GM18520 (cell line): Measurements from ENCODE around the gene CYBC1.

Experiments used
- ATAC-seq: cut with Tn5 transposase; IDR thresholded peaks from one replicate; pipeline ENCODE4 v1.9.1; 2021; ENCODE audit not compliant: unreplicated experiment

The CYBC1 gene

DNA sequence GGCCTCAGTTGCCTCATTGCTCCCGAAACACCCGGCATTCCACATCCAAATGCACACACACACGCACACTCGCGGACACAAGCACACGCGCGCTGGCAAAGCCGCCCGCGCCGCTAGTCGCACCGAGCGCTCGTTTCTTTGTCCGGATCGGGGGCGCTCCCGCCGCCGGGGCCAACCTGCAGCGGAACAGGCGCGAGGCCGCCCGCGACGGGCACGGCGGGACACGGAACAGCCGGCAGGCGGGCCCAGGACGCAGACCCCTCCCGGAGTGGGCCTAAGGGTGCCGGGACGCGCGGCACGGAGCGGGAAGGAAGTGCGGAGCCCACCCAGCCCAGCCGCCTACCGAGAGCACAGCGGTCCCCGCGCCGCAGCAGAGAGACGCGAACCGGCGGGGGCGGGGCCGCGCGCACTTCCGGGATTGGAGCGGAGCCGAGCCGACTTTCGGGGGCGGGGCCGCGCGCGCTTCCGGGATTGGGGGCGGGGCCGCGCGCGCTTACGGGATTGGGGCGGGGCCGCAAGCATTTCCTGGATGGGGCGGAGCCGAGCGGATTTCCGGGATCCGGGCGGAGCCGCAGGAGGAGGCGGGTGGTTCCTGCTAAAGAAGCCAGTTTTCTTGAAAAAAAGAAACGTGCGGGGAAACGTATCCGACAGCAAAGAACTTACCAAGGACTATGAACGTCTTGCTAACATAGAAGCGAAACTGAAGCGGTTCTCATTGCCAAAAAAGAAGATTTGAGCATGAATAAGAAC lies at the start of gene CYBC1:
Gene CYBC1, minus strand, starts transcription at position 396 of the 750 bp plus-strand sequence. CDS start 1,498 bp downstream, outside the sequence.
- peak; percentile 59 for ATAC-seq

DNA sequence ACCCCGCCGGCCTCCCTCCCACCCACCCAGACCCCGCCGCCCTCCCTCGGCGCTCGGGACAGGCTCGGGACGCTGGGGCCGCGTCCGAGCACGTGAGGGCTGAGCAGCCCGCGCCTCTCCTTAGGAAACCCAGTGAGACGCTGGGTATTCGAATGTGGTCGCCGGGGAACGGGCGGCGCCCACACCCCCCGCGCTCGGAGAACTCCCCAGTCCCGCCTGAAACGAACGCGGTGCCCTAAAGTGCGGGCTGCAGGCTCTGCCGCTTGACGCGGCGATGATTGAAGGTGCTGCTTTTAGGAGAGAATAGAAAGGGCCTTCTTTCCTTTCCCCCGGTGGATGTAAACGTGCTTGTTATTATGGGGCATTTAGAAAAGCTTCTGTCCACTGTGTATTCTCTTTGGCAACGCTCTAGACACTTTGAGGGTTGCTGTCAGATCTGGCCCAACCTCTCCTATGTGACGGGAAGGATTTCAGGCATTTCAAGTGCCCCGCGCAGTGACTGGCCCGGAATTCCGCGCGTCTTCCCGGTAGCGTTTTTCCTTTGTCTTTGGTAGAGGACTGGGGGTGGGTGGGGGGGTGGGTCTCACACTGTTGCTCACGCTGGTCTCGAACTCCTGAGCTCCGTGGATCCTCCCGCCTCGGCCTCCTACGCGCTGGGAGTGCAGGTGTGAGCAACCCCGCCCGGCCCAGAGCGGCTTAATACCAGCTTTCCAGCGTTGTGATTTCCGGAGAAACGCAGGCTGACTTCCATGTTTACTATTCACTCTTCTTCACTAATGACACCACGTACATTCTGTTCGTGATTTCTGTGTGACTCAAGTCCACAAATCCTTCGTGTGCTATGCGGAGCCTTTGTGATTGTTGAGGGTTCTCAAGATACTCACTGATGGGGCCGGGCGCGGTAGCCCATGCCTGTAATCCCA lies 47.2 kb upstream of the CYBC1 start:
- ATAC-seq: no peak

DNA sequence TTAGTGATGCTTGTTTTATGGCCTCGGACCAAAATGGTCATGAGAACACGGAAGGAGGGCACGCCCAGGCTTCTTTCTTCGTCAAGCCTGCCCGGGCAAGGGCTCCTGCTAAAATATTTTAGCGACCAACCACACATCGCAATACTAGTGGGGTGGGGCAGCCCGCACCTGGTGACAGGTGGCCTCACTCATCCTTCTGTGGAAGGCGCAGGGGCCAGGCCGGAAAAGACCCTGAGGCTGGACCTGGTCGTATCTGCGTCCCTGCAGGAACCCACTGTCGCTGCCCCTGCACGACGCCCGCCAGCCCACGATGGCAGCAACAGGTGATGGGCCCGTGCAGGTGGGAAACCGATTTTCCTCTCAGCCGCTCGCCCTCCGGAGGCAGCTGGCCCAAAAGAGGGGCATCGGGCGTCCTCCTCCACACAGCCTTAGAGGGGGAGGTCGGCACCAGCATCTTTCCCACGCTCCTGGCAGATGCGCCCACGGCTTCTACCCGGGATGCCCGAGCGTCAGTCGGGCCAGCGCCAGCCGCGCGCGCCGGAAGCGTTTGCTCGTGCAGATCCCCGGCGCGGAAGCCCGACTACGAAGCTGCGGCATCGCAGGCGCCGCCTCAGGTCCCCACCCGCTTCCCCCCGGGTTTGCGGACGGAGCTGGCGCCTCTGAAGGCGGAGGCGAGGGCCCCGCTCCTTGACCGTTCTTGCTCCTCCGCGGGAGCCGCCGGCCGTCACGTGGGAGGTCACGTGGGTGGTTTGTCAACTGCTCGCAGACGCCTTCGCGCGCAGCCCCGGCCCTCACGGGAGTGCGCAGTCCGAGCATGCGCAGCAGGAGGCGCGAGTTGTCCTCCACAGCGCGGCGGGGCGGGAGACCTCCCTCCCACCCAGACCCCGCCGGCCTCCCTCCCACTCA lies 46.2 kb upstream of the CYBC1 start:
- peak; percentile 49 for ATAC-seq

DNA sequence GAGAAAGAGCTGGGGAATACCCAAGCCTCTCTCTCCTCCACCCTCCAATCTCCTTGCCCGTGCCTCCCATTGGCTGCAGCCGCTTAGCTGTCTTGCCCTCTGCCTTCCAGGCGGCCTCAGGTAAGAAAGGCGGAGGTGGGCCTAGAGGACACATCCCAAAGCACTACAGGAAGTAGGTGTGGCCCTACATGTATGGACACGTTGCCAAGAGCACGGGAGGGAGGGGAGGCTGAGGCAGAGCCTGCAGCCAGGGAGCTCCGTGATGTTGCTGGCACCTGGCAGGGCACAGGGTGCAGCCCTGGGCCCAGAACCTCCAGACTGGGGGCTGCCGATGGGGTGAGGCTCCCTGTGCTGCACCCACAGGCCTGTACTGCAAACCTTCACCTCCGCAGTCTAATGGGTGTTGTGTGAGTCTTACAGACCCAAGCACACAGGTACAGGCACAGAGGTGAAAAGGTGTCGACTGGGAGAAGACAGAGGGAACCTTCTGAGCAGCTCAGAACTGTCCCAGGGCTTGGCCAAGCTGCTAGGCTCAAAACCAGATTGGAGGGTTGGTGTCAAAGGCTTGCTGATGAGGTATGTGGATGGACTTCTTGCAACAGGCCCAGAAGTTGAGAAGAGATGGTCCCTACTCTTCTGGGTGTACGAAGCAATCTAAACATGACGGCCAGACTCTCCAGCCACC lies 45.4 kb upstream of the CYBC1 start:
- ATAC-seq: no peak

DNA sequence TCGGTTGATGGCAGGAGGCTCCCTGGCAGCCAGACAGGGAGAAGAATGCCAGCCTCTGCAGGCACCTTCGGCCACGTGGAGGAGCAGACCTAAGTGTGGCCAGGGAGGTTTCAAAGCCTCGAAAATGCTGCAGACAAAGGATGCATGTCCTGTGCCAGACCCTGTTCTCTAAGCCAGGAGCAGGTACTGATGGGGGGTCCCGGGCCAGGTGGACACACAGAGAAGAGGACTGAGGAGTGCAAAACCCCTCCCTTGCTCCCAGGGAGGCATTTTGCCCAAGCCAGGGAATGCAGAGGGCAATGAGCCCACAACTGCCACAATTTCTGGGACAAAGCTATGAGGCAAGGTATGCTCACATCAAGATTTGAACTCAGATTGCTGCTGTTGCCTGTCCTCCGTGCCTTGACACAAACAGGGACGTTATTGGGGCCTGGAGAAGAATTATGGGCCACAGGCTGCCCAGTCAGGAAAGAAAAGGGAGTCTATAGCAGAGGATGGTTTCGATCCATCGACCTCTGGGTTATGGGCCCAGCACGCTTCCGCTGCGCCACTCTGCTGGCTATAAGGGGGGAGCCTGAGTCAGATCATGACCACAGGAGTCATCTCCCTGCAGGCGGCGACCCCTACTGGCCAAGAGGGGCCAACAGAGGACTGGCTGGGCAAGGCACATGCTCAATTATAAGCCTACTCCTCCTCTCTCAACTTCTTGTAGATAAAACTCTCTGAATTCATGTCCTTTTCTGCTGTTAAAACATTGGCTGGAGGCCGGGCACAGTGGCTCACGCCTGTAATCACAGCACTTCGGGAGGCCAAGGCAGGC lies 43.9 kb upstream of the CYBC1 start:
- peak; percentile 35 for ATAC-seq

DNA sequence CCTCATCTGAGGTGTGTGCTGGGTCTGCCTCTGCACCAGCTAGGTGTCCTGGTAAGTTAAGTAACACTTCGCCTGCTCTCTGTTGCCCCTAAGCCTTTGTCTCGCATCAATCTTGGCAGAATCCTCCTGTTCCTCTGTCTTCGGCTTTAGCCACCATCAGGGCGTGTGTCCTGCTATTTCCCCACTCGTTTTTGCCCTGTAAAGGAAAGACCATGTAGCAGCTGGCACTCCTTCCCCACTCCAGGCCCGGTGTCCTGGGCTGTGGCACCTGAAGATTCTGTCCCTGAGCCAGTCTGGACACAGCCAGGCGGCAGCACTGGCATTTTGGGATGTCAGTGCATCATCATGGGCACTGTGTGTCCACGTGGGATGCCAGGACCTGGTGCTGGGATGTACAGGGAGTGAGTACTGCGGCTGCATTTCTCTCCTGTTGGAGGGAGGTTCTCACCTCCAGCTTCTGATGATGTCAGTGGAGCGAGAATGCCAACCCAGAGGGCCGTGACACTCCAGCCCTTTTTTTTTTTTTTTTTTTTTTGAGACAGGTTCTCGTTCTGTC lies 42.8 kb upstream of the CYBC1 start:
- no peak for ATAC-seq

DNA sequence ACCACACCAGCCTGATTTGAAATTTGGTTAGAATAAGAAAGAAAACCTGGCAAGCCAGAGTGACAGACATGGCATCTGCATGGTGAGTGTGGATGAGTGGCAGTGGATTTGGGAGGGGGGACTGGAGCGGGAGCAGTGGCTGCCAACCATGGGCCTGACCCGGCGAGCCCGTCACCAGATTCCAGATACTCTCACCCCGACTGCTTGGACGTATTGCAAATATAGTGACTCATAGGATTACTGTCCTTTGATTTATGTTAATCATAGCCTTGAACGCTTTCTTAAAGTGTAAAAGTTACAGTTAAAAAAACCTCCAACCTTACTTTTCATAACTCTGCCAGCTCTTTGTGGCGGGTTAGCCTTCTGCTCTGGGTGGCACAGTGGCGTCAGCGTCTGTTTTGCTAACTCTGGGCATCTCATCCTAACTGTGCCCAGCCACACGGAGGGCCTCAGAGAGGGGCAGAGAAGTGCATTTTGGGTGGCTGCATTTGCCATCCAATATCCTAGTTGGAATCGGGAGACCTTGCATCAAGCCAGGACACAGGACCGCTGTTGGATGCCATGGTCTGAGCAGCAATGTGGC lies 42.2 kb upstream of the CYBC1 start:
- ATAC-seq: no peak

DNA sequence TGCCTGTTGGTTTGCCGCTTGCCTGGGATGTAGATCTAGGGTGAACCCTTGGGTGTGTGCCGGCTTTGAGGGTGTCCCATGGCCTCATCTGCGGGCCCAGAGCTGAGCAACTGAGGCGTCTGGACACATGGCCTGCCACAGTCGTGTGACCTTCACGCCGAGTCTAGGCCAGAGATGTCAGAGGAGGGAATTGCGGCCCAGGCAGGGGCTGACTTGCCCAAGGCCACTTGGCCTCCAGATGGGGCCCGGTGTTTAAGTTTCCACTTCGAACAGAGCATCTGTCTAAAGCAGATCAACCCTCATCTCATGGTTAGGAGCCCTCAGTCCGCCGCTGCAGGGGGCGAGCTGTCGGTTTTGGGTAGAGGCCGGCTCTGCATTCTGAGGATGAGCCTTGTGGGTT lies 41.0 kb upstream of the CYBC1 start:
- ATAC-seq: no peak

DNA sequence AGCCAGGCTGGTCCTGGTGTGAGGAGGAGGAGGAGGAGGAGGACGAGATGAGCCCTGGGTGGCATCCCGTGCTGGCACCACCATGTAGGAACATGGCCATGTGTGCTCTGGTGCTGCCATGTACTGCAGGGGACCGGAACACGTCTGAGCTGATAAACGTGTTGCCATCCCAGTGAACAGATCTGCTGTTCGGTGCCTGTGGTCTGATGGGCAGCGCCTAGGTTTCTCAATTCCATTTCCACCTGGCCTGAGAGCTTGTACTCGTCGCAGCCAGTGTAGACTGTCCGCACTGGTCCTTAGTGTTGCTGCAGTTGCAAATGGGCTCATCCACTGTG lies 40.6 kb upstream of the CYBC1 start:
- no peak for ATAC-seq

DNA sequence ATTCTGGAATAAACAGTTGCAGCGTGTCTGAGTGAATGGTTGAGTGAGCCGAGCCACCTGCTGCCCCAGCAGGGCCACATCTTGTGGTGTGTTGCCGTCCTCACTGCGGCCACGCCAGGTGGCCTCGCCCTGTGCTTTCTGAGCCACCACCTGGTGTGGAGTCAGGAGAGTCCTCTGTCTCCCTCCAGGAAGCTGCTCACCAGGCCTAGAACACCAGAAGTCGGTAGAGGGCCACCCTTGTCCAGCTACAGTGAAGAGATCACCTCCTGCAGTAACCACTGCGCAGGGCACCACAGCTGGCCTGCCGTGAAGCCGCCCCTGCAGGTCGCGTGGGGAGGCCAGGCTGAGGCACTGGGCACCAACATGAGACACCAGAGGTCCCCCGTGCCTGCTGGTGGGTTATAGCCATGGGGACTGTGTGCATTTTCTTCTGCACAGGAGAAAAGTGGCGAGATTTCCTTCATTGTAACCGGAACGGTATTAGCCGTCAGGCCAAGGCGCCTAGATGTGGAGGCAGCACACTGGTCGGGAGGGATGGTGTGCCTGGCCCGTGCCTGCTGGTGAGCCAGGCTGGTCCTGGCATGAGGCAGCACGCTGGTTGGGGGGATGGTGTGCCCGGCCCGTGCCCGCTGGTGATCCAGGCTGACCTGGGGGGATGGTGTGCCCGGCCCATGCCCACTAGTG lies 40.1 kb upstream of the CYBC1 start:
- no peak for ATAC-seq

DNA sequence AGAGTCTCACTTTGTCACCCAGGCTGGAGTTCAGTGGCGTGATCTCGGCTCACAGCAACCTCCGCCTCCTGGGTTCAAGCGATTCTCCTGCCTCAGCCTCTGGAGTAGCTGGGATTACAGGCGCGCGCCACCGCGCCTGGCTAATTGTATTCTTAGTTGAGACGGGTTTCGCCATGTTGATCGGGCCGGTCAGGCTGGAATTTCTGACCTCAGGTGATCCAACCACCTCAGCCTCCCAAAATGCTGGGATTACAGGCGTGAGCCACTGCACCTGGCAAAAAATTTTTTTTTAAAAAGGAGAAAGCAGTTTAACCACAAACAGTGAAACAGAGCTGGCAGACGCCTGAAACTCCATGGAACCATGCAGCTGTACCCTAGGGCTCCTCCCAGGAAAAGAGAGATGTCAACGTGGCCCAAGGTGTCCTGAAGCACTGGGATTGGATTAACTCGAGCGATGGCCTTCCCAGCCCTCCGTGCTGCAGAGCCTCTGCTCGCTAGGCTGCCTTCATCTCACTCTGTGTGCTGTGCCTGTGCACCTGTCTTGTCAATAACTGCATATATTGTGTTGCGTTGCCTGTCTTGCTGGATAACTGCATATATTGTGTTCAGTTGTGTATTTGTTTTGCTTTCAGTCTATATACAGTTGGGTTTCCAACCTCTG lies 39.4 kb upstream of the CYBC1 start:
- no peak for ATAC-seq

DNA sequence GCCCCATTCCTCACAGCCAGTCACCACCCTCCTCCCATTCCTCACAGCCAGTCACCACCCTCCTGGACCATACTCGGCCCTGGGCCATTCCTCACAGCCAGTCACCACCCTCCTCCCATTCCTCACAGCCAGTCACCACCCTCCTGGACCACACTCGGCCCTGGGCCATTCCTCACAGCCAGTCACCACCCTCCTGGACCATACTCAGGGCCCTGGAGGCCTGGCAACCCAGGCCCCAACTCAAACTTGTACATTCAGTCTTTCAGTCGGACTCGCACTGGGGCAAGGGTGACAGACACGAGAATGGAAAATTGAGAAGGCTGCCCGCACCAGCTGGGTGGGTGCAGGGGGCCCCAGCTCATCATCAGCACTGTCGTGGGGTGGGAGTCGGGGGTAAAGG lies 38.6 kb upstream of the CYBC1 start:
- ATAC-seq: no peak

DNA sequence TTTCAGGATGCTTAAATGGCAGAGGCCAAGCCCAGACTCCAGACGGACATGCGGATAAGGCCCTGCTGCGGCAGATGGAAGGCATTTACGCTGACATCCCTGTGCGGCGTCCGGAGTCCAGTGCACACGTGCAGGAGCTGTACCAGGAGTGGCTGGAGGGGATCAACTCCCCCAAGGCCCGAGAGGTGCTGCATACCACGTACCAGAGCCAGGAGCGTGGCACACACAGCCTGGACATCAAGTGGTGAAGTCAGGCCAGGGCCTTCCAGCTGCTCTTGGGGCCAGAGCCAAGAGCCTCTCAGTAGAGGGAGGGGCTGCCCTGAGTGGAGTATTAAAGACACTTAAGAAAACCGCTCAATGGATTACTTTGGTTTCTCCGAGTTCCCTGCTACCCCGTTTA lies 37.4 kb upstream of the CYBC1 start:
- ATAC-seq: no peak

DNA sequence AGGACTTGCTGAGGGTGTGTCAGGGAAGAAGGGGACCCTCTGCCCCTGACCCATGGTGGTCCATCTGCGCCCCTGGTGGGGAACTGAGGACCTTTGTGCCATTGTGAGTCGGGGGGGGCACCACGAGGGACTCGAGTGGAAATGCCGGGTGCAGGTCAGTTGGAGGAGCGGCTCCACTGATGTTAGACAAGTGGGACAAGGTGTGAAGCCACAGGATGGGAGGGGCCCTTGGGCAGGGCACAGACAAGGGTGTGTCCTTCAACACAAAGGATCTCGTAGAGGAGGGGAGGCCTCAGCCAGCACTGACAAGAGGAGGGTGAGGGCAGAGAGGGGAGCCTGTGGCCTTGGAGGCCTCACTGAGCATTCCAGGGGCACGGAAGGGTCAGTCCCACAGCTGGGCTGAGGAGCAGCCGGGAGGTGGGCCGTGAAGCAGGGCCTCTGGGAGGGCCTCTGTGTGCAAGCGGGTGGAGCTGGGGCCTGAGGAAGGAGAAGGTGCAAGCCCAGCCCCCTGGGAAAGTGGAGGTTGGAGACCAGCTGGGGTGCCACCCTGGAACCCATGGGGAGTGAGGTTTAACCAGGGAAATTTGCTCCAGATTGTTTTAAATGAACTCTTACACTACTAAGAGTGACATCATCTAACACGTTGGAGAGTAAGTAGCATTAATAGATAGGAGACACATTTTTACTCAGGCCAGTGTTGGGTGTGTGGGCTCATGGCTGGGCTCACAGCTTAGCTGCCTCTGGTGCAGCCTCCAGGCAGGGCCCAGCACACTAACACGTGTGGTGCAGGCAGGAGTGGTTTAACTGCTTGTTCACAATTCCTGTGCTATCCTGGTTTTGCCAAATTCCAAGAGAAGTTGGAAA lies 35.9 kb upstream of the CYBC1 start:
- no peak for ATAC-seq

DNA sequence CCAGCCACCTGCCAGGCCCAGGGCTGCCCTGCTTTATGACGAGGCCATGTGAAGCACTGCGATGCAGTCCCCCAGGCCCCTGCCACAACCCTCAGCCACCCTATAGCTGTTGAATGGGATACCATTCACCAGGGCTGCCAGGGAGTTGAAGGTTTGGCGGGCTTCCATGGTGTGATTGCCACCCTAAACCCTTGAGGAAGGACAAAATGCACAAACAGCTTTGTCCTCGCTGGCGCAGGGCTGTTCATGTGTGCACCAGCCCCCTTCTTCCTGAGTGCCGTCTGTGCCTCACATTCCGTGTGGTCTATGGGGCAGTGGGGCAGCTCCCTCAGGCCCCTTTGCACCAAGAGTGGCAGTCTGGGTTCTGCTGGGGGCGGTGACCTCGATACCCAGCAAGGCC lies 33.3 kb upstream of the CYBC1 start:
- no peak for ATAC-seq

DNA sequence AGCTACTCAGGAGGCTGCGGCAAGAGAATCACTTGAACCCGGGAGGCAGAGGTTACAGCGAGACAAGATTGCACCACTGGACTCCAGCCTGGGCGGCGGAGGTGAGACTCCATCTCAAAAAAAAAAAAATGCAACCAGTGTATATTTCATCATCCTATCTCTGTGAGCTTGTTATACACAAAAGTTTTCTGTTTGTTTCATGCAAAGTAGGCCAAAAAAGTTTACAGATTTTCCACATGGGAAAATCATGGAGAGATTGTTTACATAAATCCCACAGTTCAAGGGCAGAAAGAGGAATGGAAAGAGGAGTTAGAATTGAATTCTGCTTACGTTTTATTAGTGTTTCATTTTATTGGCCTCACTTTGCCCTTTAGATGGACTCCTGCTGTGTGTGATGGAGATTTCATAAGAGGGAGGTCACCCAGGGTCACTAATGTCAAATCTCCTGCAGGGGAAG lies 32.7 kb upstream of the CYBC1 start:
- ATAC-seq: no peak

DNA sequence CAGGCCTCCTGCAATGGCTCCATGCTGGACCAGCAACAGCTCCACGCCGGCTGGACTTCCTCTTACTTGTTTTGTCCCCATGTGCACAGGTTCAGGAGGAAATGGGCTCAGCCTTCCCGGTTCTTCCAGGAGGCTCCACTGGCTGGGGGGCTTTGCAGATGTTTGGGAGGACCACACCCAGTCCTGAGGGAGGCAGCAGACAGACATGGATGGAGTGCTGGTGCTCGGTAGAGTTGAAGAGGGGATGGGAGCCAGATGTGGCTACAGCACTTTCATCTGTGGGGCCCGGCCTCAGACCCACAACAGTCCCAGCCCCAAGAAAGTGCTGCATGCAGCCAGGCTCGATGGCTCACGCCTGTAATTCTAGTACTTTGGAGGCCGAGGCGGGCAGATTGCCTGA lies 29.8 kb upstream of the CYBC1 start:
- no peak for ATAC-seq
